ENCODE results near the gene DERL3. TPM values are rescaled to one million over a fixed set of nuclear protein-coding genes. Genes with fewer than 3 reads are reported as not detected.

DERL3 gene
- total and polyA plus RNA-seq, 11 donors = 0.24 to 12.7 (median 1.7) TPM

GRCh38 chr22:23801886-23802377 lies 36.9 kb downstream of the DERL3 start:
- peaks cover 0 to 98% (median 90%) of the 10 kb centered on the region in 9 donors for H3K36me3 ChIP-seq
- no peaks in the 10 kb centered on the region for H3K27me3 ChIP-seq
- TF ChIP-seq POLR2A (IDR thresholded peaks at IDR 0.05) (no peak), CTCF (IDR thresholded peaks at IDR 0.05) (no peak)
- WGBS, 4 donors = 88 to 94% (median 93%) methylated on average over 8 of the region's 8 CpGs
- no peak for DNase-seq
- H3K9me3 ChIP-seq = no peaks in the 10 kb centered on the region
- H3K4me3 ChIP-seq = no peak overlapping the region
- intact Hi-C loops (cut with DNase I) = no loop called here
- no peak overlapping the region for H3K27ac ChIP-seq
- ATAC-seq = no peak
- H3K4me1 ChIP-seq = peaks cover 0 to 5% (median 0%) of the 10 kb centered on the region in 12 donors

GRCh38 chr22:23801238-23801821 lies 37.5 kb downstream of the DERL3 start:
- intact Hi-C loops (cut with DNase I) = no loop called here
- Histone ChIP-seq H3K27me3 (no peaks in the 10 kb centered on the region), H3K4me1 (peaks cover 0 to 5% (median 0%) of the 10 kb centered on the region in 12 donors), H3K36me3 (peaks cover 0 to 97% (median 88%) of the 10 kb centered on the region in 9 donors), H3K4me3 (no peak overlapping the region), H3K27ac (no peak overlapping the region), H3K9me3 (no peaks in the 10 kb centered on the region)
- DNase-seq = no peak
- WGBS, 4 donors = 89 to 91% (median 91%) methylated on average over 11 of the region's 11 CpGs
- no peak for TF ChIP-seq CTCF (IDR thresholded peaks at IDR 0.05)
- no peak for TF ChIP-seq POLR2A (IDR thresholded peaks at IDR 0.05)
- no peak for ATAC-seq

GRCh38 chr22:23800297-23801237 lies 38.2 kb downstream of the DERL3 start:
- DNase-seq (peak in 1 of 5 donors; percentile 39), ATAC-seq (no peak)
- Histone ChIP-seq H3K27ac (no peak overlapping the region), H3K9me3 (no peaks in the 10 kb centered on the region), H3K27me3 (no peaks in the 10 kb centered on the region), H3K4me3 (no peak overlapping the region), H3K4me1 (peaks cover 0 to 5% (median 0%) of the 10 kb centered on the region in 12 donors), H3K36me3 (peaks cover 0 to 97% (median 88%) of the 10 kb centered on the region in 9 donors)
- intact Hi-C loops (cut with DNase I) = no loop called here
- TF ChIP-seq POLR2A (IDR thresholded peaks at IDR 0.05) (no peak), CTCF (IDR thresholded peaks at IDR 0.05) (no peak)
- WGBS, 4 donors = 90 to 93% (median 92%) methylated on average over 16 to 18 of the region's 18 CpGs

GRCh38 chr22:23796461-23796860 lies 42.3 kb downstream of the DERL3 start:
- H3K4me1 ChIP-seq = peaks cover 0 to 8% (median 5%) of the 10 kb centered on the region in 12 donors
- H3K27ac ChIP-seq = no peak overlapping the region
- no peak for TF ChIP-seq CTCF (IDR thresholded peaks at IDR 0.05)
- TF ChIP-seq POLR2A (IDR thresholded peaks at IDR 0.05) = no peak
- H3K36me3 ChIP-seq = peaks cover 0 to 97% (median 86%) of the 10 kb centered on the region in 9 donors
- no peak overlapping the region for H3K4me3 ChIP-seq
- intact Hi-C loops (cut with DNase I) = no loop called here
- no peaks in the 10 kb centered on the region for H3K9me3 ChIP-seq
- no peaks in the 10 kb centered on the region for H3K27me3 ChIP-seq
- ATAC-seq (no peak), DNase-seq (no peak)
- WGBS, 4 donors = 65 to 78% (median 68%) methylated on average over 5 of the region's 5 CpGs

All from heart left ventricle (tissue), 16 donors.